Measurements from ENCODE around the gene SPC25.

DNA sequence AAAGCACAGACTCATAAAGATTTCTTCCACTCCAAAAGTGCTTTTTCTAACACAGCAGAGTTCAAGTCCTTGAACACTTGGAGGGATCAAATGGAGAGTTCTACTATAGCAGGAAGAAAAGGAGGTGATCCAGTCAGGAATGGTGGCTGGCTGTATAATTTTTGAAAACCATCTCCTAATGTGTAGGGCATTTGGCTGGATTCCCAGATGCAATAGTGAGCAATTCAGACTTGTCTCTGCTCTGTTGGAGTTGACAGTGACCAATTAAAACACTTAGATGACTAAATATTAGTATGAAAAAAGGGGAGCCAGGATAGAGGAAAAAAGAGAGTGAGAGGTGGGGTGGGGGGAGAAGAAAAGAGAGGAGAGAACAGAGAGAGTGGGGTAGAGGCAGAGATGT is 5.5 kb upstream of the SPC25 start:
- TF ChIP-seq EZH2phosphoT487 (IDR thresholded peaks at IDR 0.05; ENCODE audit: low read depth, severe bottlenecking, unreplicated experiment) (no peak), EZH2 (IDR thresholded peaks at IDR 0.05; ENCODE audit: borderline replicate concordance) (no peak)
- TF ChIP-seq, protein P1, sequence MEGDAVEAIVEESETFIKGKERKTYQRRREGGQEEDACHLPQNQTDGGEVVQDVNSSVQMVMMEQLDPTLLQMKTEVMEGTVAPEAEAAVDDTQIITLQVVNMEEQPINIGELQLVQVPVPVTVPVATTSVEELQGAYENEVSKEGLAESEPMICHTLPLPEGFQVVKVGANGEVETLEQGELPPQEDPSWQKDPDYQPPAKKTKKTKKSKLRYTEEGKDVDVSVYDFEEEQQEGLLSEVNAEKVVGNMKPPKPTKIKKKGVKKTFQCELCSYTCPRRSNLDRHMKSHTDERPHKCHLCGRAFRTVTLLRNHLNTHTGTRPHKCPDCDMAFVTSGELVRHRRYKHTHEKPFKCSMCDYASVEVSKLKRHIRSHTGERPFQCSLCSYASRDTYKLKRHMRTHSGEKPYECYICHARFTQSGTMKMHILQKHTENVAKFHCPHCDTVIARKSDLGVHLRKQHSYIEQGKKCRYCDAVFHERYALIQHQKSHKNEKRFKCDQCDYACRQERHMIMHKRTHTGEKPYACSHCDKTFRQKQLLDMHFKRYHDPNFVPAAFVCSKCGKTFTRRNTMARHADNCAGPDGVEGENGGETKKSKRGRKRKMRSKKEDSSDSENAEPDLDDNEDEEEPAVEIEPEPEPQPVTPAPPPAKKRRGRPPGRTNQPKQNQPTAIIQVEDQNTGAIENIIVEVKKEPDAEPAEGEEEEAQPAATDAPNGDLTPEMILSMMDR (IDR thresholded peaks at IDR 0.05; ENCODE audit: poor library complexity), result no peak
